ENCODE results near the gene RASSF7. TPM values are rescaled to one million over a fixed set of nuclear protein-coding genes. Genes with fewer than 3 reads are reported as not detected.
A peak's percentile ranks its signal among the peaks of the same experiment; 100 is the strongest.

RASSF7 gene
- total and polyA plus RNA-seq, 10 of the 15 experiments (the other 5 are each of a cell fraction or from before 2014, with no cell fraction given) = 0.39 to 29.7 (median 13.2) TPM

DNA sequence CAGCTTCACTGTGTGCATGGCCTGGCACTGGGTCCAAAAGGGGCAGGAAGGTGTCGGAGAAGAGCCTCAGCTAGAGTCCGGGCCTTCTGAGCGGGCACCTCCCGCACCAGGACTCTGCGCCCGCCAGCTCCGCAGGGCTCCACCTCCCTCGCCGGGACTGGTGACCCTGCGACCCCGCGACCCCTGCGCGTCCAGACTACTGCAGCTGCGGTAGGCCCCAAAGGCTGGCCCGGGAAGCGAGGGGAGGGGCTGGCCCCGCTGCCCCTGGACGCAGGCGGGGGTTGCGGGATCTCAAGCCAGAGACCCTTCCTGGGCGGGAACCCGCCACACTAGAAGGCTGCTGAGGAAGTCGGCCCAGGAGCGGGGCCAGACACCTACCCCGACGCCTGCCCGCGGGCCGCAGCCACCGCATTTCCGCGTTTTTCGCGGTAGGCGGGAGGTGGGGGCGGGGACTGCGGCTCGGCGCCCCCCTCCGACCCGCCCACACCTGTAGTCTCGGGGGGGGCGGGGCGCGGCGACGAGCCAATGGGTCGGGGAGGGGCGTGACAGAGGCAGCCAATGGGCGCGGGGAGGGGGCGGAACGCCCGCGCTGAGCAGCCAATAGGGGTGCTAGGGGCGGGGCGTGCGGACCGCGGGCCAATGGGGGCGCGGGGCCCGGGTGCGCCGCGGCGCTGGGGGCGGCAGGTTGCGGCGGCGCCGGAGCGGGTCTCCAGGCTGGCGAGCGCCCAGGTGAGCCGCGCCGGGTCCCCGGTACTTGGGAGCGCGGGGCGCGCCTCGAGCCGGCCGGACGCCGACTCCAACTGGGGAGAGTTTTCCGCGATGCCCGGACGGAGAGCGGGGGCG, at the start of gene RASSF7, which contains the start of gene LMNTD2 (continued):
- TF ChIP-seq EP300 (IDR thresholded peaks at IDR 0.05; ENCODE audit: borderline replicate concordance in 1 of 2, control insufficient read depth in 1 of 2, low read depth in 2 of 2, low read length in 2 of 2) (no peak), SREBF1 (IDR thresholded peaks at IDR 0.05; ENCODE audit: low read length) (no peak), FOXM1 (IDR thresholded peaks at IDR 0.05; ENCODE audit: low read depth, low read length) (no peak), ATF3 (IDR thresholded peaks at IDR 0.05; ENCODE audit: borderline replicate concordance, extremely low read depth, low read depth, low read length) (no peak), PAX5 (IDR thresholded peaks at IDR 0.05; ENCODE audit: borderline replicate concordance, low read depth, low read length) (no peak; the same call in 1 of the 2 replicates), CHD4 (IDR thresholded peaks at IDR 0.05) (no peak), ETV6 (conservative IDR thresholded peaks at IDR 0.05 in 1 of 2, IDR thresholded peaks at IDR 0.05 in 1 of 2; ENCODE audit: borderline replicate concordance in 1 of 2, low read depth in 1 of 2) (no peak), IRF3 (IDR thresholded peaks at IDR 0.05) (peak; percentile 81), MTA3 (IDR thresholded peaks at IDR 0.05; ENCODE audit: borderline replicate concordance, low read length) (no peak), EED (IDR thresholded peaks at IDR 0.05; ENCODE audit: low read depth) (no peak), TCF7 (IDR thresholded peaks at IDR 0.05; ENCODE audit: borderline replicate concordance) (no peak), CHD1 (IDR thresholded peaks at IDR 0.05; ENCODE audit: low read depth, low read length) (no peak), RFX5 (IDR thresholded peaks at IDR 0.05; ENCODE audit: low read depth, low read length) (no peak; the same call in 1 of the 2 replicates), E4F1 (IDR thresholded peaks at IDR 0.05; ENCODE audit: borderline replicate concordance, partially characterized antibody) (no peak)
- TF ChIP-seq, protein P1, sequence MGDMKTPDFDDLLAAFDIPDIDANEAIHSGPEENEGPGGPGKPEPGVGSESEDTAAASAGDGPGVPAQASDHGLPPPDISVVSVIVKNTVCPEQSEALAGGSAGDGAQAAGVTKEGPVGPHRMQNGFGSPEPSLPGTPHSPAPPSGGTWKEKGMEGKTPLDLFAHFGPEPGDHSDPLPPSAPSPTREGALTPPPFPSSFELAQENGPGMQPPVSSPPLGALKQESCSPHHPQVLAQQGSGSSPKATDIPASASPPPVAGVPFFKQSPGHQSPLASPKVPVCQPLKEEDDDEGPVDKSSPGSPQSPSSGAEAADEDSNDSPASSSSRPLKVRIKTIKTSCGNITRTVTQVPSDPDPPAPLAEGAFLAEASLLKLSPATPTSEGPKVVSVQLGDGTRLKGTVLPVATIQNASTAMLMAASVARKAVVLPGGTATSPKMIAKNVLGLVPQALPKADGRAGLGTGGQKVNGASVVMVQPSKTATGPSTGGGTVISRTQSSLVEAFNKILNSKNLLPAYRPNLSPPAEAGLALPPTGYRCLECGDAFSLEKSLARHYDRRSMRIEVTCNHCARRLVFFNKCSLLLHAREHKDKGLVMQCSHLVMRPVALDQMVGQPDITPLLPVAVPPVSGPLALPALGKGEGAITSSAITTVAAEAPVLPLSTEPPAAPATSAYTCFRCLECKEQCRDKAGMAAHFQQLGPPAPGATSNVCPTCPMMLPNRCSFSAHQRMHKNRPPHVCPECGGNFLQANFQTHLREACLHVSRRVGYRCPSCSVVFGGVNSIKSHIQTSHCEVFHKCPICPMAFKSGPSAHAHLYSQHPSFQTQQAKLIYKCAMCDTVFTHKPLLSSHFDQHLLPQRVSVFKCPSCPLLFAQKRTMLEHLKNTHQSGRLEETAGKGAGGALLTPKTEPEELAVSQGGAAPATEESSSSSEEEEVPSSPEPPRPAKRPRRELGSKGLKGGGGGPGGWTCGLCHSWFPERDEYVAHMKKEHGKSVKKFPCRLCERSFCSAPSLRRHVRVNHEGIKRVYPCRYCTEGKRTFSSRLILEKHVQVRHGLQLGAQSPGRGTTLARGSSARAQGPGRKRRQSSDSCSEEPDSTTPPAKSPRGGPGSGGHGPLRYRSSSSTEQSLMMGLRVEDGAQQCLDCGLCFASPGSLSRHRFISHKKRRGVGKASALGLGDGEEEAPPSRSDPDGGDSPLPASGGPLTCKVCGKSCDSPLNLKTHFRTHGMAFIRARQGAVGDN (IDR thresholded peaks at IDR 0.05) = no peak
- TF ChIP-seq, protein P2, sequence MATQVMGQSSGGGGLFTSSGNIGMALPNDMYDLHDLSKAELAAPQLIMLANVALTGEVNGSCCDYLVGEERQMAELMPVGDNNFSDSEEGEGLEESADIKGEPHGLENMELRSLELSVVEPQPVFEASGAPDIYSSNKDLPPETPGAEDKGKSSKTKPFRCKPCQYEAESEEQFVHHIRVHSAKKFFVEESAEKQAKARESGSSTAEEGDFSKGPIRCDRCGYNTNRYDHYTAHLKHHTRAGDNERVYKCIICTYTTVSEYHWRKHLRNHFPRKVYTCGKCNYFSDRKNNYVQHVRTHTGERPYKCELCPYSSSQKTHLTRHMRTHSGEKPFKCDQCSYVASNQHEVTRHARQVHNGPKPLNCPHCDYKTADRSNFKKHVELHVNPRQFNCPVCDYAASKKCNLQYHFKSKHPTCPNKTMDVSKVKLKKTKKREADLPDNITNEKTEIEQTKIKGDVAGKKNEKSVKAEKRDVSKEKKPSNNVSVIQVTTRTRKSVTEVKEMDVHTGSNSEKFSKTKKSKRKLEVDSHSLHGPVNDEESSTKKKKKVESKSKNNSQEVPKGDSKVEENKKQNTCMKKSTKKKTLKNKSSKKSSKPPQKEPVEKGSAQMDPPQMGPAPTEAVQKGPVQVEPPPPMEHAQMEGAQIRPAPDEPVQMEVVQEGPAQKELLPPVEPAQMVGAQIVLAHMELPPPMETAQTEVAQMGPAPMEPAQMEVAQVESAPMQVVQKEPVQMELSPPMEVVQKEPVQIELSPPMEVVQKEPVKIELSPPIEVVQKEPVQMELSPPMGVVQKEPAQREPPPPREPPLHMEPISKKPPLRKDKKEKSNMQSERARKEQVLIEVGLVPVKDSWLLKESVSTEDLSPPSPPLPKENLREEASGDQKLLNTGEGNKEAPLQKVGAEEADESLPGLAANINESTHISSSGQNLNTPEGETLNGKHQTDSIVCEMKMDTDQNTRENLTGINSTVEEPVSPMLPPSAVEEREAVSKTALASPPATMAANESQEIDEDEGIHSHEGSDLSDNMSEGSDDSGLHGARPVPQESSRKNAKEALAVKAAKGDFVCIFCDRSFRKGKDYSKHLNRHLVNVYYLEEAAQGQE (IDR thresholded peaks at IDR 0.05; ENCODE audit: low read depth, low read length) = no peak

Measured in GM12878 (cell line).